HEK293 (cell line): Measurements from ENCODE around the gene STIM1.

Source experiments
- CTCF ChIA-PET: fragments of 350-600 bp; formaldehyde crosslinking; extraction: SDS; loops from one replicate; lab custom pipeline; 2021; ENCODE audit warnings: antibody characterized with exemption; lab: Yijun Ruan, JAX
- POLR2A ChIA-PET: fragments of 300-600 bp; formaldehyde crosslinking; extraction: SDS; loops from one replicate; lab custom pipeline; 2020; ENCODE audit warnings: antibody characterized with exemption, inconsistent platforms; lab: Yijun Ruan, JAX
- H3K27ac ChIP-seq: fragments of 200-500 bp; sonication (Bioruptor generic); 2 replicates; pipeline ENCODE4 v1.5.1; 2014; ENCODE audit warnings: low read depth, low read length, control low read depth, inconsistent platforms; ENCODE audit errors: extremely low read depth
- H3K36me3 ChIP-seq, 2 experiments: fragments of 200-500 bp in 1 of 2; sonication (Bioruptor generic) in 1 of 2; 1 replicate in 1 of 2; 2 replicates in 1 of 2; pipeline ENCODE4 v1.5.1; 2014 to 2017; ENCODE audit warnings: inconsistent platforms in 2 of 2, low read length in 2 of 2; ENCODE audit not compliant: control insufficient read depth in 2 of 2, insufficient read depth in 1 of 2
- H3K4me1 ChIP-seq: fragments of 200-500 bp; sonication (Bioruptor generic); 2 replicates; pipeline ENCODE4 v1.5.1; 2014; ENCODE audit warnings: mild to moderate bottlenecking, low read length, inconsistent platforms; ENCODE audit not compliant: control insufficient read depth, insufficient read depth
- H3K4me3 ChIP-seq: 2 replicates; pipeline ENCODE4 v1.5.1; 2011; ENCODE audit warnings: low read depth, mild to moderate bottlenecking, control low read depth, low read length, moderate library complexity
- H3K9me3 ChIP-seq: fragments of 200-500 bp; sonication (Bioruptor generic); 2 replicates; pipeline ENCODE4 v1.5.1; 2014; ENCODE audit warnings: low read depth, low read length, inconsistent platforms; ENCODE audit not compliant: control insufficient read depth, insufficient read depth
- GLI4 ChIP-seq: fragments of 450-650 bp; formaldehyde crosslinking; IDR thresholded peaks from 2 replicates; pipeline ENCODE4 v1.5.1; 2016; ENCODE audit warnings: missing biosample characterization, missing genetic modification characterization
- GLIS2 ChIP-seq: fragments of 450-650 bp; formaldehyde crosslinking; IDR thresholded peaks from 2 replicates; pipeline ENCODE4 v1.5.1; 2016; ENCODE audit warnings: missing biosample characterization, missing genetic modification characterization
- INSM2 ChIP-seq: fragments of 450-650 bp; formaldehyde crosslinking; IDR thresholded peaks from 2 replicates; pipeline ENCODE4 v1.5.1; 2016; ENCODE audit warnings: missing biosample characterization, missing genetic modification characterization
- MYNN ChIP-seq: fragments of 450-650 bp; formaldehyde crosslinking; IDR thresholded peaks from 2 replicates; pipeline ENCODE4 v1.5.1; 2016; ENCODE audit warnings: missing biosample characterization, missing genetic modification characterization, borderline replicate concordance
- PRDM1 ChIP-seq: fragments of 450-650 bp; formaldehyde crosslinking; IDR thresholded peaks from 2 replicates; pipeline ENCODE4; 2016; ENCODE audit warnings: missing biosample characterization, missing genetic modification characterization
- PRDM4 ChIP-seq: fragments of 450-650 bp; formaldehyde crosslinking; IDR thresholded peaks from 2 replicates; pipeline ENCODE4 v1.5.1; 2017; ENCODE audit warnings: missing biosample characterization, missing genetic modification characterization
- RBAK ChIP-seq: fragments of 450-650 bp; formaldehyde crosslinking; IDR thresholded peaks from 2 replicates; pipeline ENCODE4 v1.5.1; 2016; ENCODE audit warnings: missing biosample characterization, missing genetic modification characterization
- TCF7L2 ChIP-seq: IDR thresholded peaks from 2 replicates; pipeline ENCODE4 v1.6.1; 2011; ENCODE audit warnings: low read depth, mild to moderate bottlenecking, inconsistent platforms, low read length, moderate library complexity, borderline replicate concordance
- YY1 ChIP-seq: fragments of 450-650 bp; formaldehyde crosslinking; IDR thresholded peaks from 2 replicates; pipeline ENCODE4 v1.5.1; 2018; ENCODE audit warnings: missing biosample characterization, missing genetic modification characterization
- ZBTB48 ChIP-seq: fragments of 450-650 bp; formaldehyde crosslinking; IDR thresholded peaks from 2 replicates; pipeline ENCODE4 v1.5.1; 2016; ENCODE audit warnings: missing biosample characterization, missing genetic modification characterization
- ZBTB8A ChIP-seq: fragments of 450-650 bp; formaldehyde crosslinking; IDR thresholded peaks from 2 replicates; pipeline ENCODE4 v1.5.1; 2016; ENCODE audit warnings: missing biosample characterization, missing genetic modification characterization
- ZNF112 ChIP-seq: fragments of 450-650 bp; formaldehyde crosslinking; IDR thresholded peaks from 2 replicates; pipeline ENCODE4 v1.5.0; 2017; ENCODE audit warnings: missing biosample characterization, missing genetic modification characterization
- ZNF114 ChIP-seq: fragments of 450-650 bp; formaldehyde crosslinking; IDR thresholded peaks from 2 replicates; pipeline ENCODE4 v1.5.0; 2017; ENCODE audit warnings: missing biosample characterization, missing genetic modification characterization
- ZNF132 ChIP-seq: fragments of 450-650 bp; formaldehyde crosslinking; IDR thresholded peaks from 2 replicates; pipeline ENCODE4 v1.5.1; 2017; ENCODE audit warnings: missing biosample characterization, missing genetic modification characterization, borderline replicate concordance
- ZNF24 ChIP-seq: fragments of 450-650 bp; formaldehyde crosslinking; IDR thresholded peaks from 2 replicates; pipeline ENCODE4 v1.5.1; 2016; ENCODE audit warnings: missing biosample characterization, missing genetic modification characterization
- ZNF324 ChIP-seq: fragments of 450-650 bp; formaldehyde crosslinking; IDR thresholded peaks from 2 replicates; pipeline ENCODE4 v1.5.1; 2016; ENCODE audit warnings: missing biosample characterization, missing genetic modification characterization
- ZNF416 ChIP-seq: fragments of 450-650 bp; formaldehyde crosslinking; IDR thresholded peaks from 2 replicates; pipeline ENCODE4 v1.5.1; 2016; ENCODE audit warnings: missing biosample characterization, missing genetic modification characterization
- ZNF423 ChIP-seq: fragments of 450-650 bp; formaldehyde crosslinking; IDR thresholded peaks from 2 replicates; pipeline ENCODE4 v1.5.1; 2016; ENCODE audit warnings: missing biosample characterization, missing genetic modification characterization
- ZNF488 ChIP-seq: fragments of 450-650 bp; formaldehyde crosslinking; IDR thresholded peaks from 2 replicates; pipeline ENCODE4 v1.5.1; 2016; ENCODE audit warnings: missing biosample characterization, missing genetic modification characterization
- ZNF571 ChIP-seq: fragments of 450-650 bp; formaldehyde crosslinking; IDR thresholded peaks from 2 replicates; pipeline ENCODE4 v1.5.0; 2017; ENCODE audit warnings: missing biosample characterization, missing genetic modification characterization
- ZNF624 ChIP-seq: fragments of 450-650 bp; formaldehyde crosslinking; IDR thresholded peaks from 2 replicates; pipeline ENCODE4 v1.5.1; 2017; ENCODE audit warnings: missing biosample characterization, missing genetic modification characterization
- ZNF629 ChIP-seq: fragments of 450-650 bp; formaldehyde crosslinking; IDR thresholded peaks from 2 replicates; pipeline ENCODE4 v1.5.1; 2017; ENCODE audit warnings: missing biosample characterization, missing genetic modification characterization
- ZNF747 ChIP-seq: fragments of 450-650 bp; formaldehyde crosslinking; IDR thresholded peaks from 2 replicates; pipeline ENCODE4 v1.5.1; 2016; ENCODE audit warnings: missing biosample characterization, missing genetic modification characterization
- ZNF76 ChIP-seq: fragments of 450-650 bp; formaldehyde crosslinking; IDR thresholded peaks from 2 replicates; pipeline ENCODE4; 2016; ENCODE audit warnings: low read depth, missing biosample characterization, missing genetic modification characterization, borderline replicate concordance
- ZNF785 ChIP-seq: fragments of 450-650 bp; formaldehyde crosslinking; IDR thresholded peaks from 2 replicates; pipeline ENCODE4 v1.5.1; 2016; ENCODE audit warnings: missing biosample characterization, missing genetic modification characterization
- ZNF830 ChIP-seq: fragments of 450-650 bp; IDR thresholded peaks from 2 replicates; pipeline ENCODE4 v1.5.0; 2018; ENCODE audit warnings: missing biosample characterization, missing genetic modification characterization, low read depth, mild to moderate bottlenecking, moderate library complexity
- ZXDB ChIP-seq: fragments of 450-650 bp; formaldehyde crosslinking; IDR thresholded peaks from 2 replicates; pipeline ENCODE4 v1.5.1; 2016; ENCODE audit warnings: missing biosample characterization, missing genetic modification characterization
- TF ChIP-seq, protein P1 (sequence below): fragments of 450-650 bp; formaldehyde crosslinking; IDR thresholded peaks from 2 replicates; pipeline ENCODE4 v1.5.1; 2017; ENCODE audit warnings: missing biosample characterization, missing genetic modification characterization

Gene STIM1

GRCh38 chr11:4022669-4023068, 167.2 kb downstream of the STIM1 start:
- CTCF ChIA-PET, result interaction anchor here (0.6 kb wide), 1 partner anchor 173 kb away, joined by 5 read pairs; no protein-coding TSS in a partner anchor
- Histone ChIP-seq H3K4me3 (no peak overlapping the region), H3K36me3 (peaks cover 0 to 7% of the 10 kb centered on the region in 2 experiments; a peak in 1 of 3 replicates), H3K4me1 (no peaks in the 10 kb centered on the region)
- TF ChIP-seq ZNF830 (tag by site-specific recombination) (no peak), ZNF624 (tag by site-specific recombination) (no peak), MYNN (tag by site-specific recombination) (no peak), PRDM1 (tag by site-specific recombination) (no peak), INSM2 (tag by site-specific recombination) (no peak), GLI4 (tag by site-specific recombination) (no peak), GLIS2 (tag by site-specific recombination) (no peak), ZNF76 (tag by site-specific recombination) (no peak), ZNF785 (tag by site-specific recombination) (no peak), RBAK (no peak), TCF7L2 (no peak), ZNF324 (no peak), ZNF423 (tag by site-specific recombination) (no peak), ZNF112 (no peak), ZXDB (no peak), ZNF24 (tag by site-specific recombination) (no peak), ZNF629 (tag by site-specific recombination) (no peak)
- TF ChIP-seq, all 188 proteins: peak for 0
- H3K27ac ChIP-seq, result no peak overlapping the region
- POLR2A ChIA-PET, result no interaction called here
- H3K9me3 ChIP-seq, result no peaks in the 10 kb centered on the region

GRCh38 chr11:4025248-4025966, 169.9 kb downstream of the STIM1 start:
- TF ChIP-seq ZNF114, result no peak
- TF ChIP-seq YY1 (tag by site-specific recombination), result no peak
- no peak for TF ChIP-seq ZNF416 (tag by site-specific recombination)
- TF ChIP-seq ZNF488 (tag by site-specific recombination), result no peak
- TF ChIP-seq ZNF132 (tag by site-specific recombination), result no peak
- TF ChIP-seq ZBTB48 (tag by site-specific recombination), result no peak
- TF ChIP-seq PRDM4 (tag by site-specific recombination), result no peak
- TF ChIP-seq, protein P1, sequence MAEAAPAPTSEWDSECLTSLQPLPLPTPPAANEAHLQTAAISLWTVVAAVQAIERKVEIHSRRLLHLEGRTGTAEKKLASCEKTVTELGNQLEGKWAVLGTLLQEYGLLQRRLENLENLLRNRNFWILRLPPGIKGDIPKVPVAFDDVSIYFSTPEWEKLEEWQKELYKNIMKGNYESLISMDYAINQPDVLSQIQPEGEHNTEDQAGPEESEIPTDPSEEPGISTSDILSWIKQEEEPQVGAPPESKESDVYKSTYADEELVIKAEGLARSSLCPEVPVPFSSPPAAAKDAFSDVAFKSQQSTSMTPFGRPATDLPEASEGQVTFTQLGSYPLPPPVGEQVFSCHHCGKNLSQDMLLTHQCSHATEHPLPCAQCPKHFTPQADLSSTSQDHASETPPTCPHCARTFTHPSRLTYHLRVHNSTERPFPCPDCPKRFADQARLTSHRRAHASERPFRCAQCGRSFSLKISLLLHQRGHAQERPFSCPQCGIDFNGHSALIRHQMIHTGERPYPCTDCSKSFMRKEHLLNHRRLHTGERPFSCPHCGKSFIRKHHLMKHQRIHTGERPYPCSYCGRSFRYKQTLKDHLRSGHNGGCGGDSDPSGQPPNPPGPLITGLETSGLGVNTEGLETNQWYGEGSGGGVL (tag by site-specific recombination), result no peak
- TF ChIP-seq ZBTB8A, result no peak
- TF ChIP-seq ZNF747 (tag by site-specific recombination), result no peak
- no peak for TF ChIP-seq ZNF571 (tag by site-specific recombination)
- ChIA-PET CTCF (interaction anchor here (0.6 to 2.8 kb wide), 4 partner anchors 30 to 176 kb away, joined by 3 to 13 read pairs (median 4); no protein-coding TSS in a partner anchor), POLR2A (no interaction called here)
- Histone ChIP-seq H3K9me3 (no peaks in the 10 kb centered on the region), H3K36me3 (peaks cover 0 to 7% of the 10 kb centered on the region in 2 experiments; a peak in 1 of 3 replicates), H3K27ac (no peak overlapping the region), H3K4me3 (no peak overlapping the region), H3K4me1 (no peaks in the 10 kb centered on the region)
